Liver (tissue), 9 donors: ENCODE measurements around the gene PRMT7. TPM values are rescaled to one million over a fixed set of nuclear protein-coding genes. Genes with fewer than 3 reads are reported as not detected.

Experiments
- DNase-seq: peaks from one replicate; pipeline ENCODE4 v3.0.0-alpha.2; 2017; ENCODE audit warnings: low spot score
- H3K27ac ChIP-seq, 2 donors: one replicate each; pipeline ENCODE4 v1.7.0; 2013; ENCODE audit warnings: inconsistent platforms in 2 of 2, low read length in 2 of 2, control low read depth in 1 of 2, low read depth in 1 of 2, mild to moderate bottlenecking in 1 of 2
- H3K27me3 ChIP-seq, 4 donors: one replicate each; pipeline versions ENCODE4 v1.6.1 to v1.7.0; 2013; ENCODE audit warnings: low read length in 3 of 4, inconsistent platforms in 1 of 4, mild to moderate bottlenecking in 1 of 4, moderate library complexity in 1 of 4; ENCODE audit not compliant: control insufficient read depth in 4 of 4, insufficient read depth in 4 of 4
- H3K36me3 ChIP-seq, 4 donors: one replicate each; pipeline versions ENCODE4 v1.6.1 to v1.7.0; 2013; ENCODE audit warnings: low read length in 3 of 4, mild to moderate bottlenecking in 3 of 4, low read depth in 1 of 4, moderate library complexity in 1 of 4; ENCODE audit not compliant: control insufficient read depth in 4 of 4, insufficient read depth in 3 of 4
- H3K4me1 ChIP-seq, 4 donors: one replicate each; pipeline versions ENCODE4 v1.6.1 to v1.7.0; 2013; ENCODE audit warnings: low read length in 3 of 4, mild to moderate bottlenecking in 3 of 4, moderate library complexity in 1 of 4; ENCODE audit not compliant: control insufficient read depth in 4 of 4, insufficient read depth in 4 of 4
- H3K4me3 ChIP-seq, 3 donors: one replicate each; pipeline versions ENCODE4 v1.6.1 to v1.7.0; 2013; ENCODE audit warnings: low read length in 3 of 3, control low read depth in 1 of 3, low read depth in 1 of 3, mild to moderate bottlenecking in 1 of 3
- H3K9ac ChIP-seq, 2 donors: one replicate each; pipeline ENCODE4 v1.7.0; 2013; ENCODE audit warnings: low read length in 2 of 2, mild to moderate bottlenecking in 2 of 2, moderate library complexity in 2 of 2, control low read depth in 1 of 2, low read depth in 1 of 2
- H3K9me3 ChIP-seq, 4 donors: one replicate each; pipeline versions ENCODE4 v1.6.1 to v1.7.0; 2013; ENCODE audit warnings: low read length in 3 of 4; ENCODE audit not compliant: control insufficient read depth in 4 of 4
- ATF3 ChIP-seq: IDR thresholded peaks from 2 replicates; pipeline ENCODE4 v1.6.1; 2016; ENCODE audit warnings: antibody characterized with exemption
- EGR1 ChIP-seq, 2 donors: IDR thresholded peaks; 2 replicates each; pipeline ENCODE4 v1.6.1; 2016 to 2018; ENCODE audit warnings: antibody characterized with exemption in 2 of 2, low read depth in 2 of 2
- FOXA2 ChIP-seq: IDR thresholded peaks from 2 replicates; pipeline ENCODE4 v1.6.1; 2016; ENCODE audit warnings: antibody characterized with exemption
- GABPA ChIP-seq, 2 donors: IDR thresholded peaks in 1 of 2; conservative IDR thresholded peaks in 1 of 2; 2 replicates each; pipeline ENCODE4 v1.6.1; 2016; ENCODE audit warnings: antibody characterized with exemption in 2 of 2, mild to moderate bottlenecking in 1 of 2, moderate library complexity in 1 of 2
- HNF4A ChIP-seq, 2 donors: conservative IDR thresholded peaks; 2 replicates each; pipeline ENCODE4 v1.6.1; 2016; ENCODE audit warnings: antibody characterized with exemption in 2 of 2, mild to moderate bottlenecking in 2 of 2
- HNF4G ChIP-seq: IDR thresholded peaks from 2 replicates; pipeline ENCODE4 v1.6.1; 2016; ENCODE audit warnings: antibody characterized with exemption
- JUND ChIP-seq, 2 donors: IDR thresholded peaks; 2 replicates each; pipeline ENCODE4 v1.6.1; 2016; ENCODE audit warnings: antibody characterized with exemption in 2 of 2
- NR2F2 ChIP-seq: IDR thresholded peaks from 2 replicates; pipeline ENCODE4 v1.6.1; 2016; ENCODE audit warnings: antibody characterized with exemption
- RAD21 ChIP-seq, 2 donors: IDR thresholded peaks; 2 replicates each; pipeline ENCODE4 v1.6.1; 2016; ENCODE audit warnings: antibody characterized with exemption in 2 of 2, mild to moderate bottlenecking in 2 of 2
- REST ChIP-seq: IDR thresholded peaks from 2 replicates; pipeline ENCODE4 v1.6.1; 2016; ENCODE audit warnings: antibody characterized with exemption, mild to moderate bottlenecking
- RXRA ChIP-seq, 2 donors: IDR thresholded peaks; 2 replicates each; pipeline ENCODE4 v1.6.1; 2017 to 2018; ENCODE audit warnings: antibody characterized with exemption in 2 of 2, mild to moderate bottlenecking in 1 of 2
- SP1 ChIP-seq: IDR thresholded peaks from 2 replicates; pipeline ENCODE4 v1.6.1; 2018; ENCODE audit warnings: antibody characterized with exemption, mild to moderate bottlenecking
- TAF1 ChIP-seq: conservative IDR thresholded peaks from 2 replicates; pipeline ENCODE4 v1.6.1; 2016; ENCODE audit warnings: antibody characterized with exemption, mild to moderate bottlenecking
- YY1 ChIP-seq: IDR thresholded peaks from 2 replicates; pipeline ENCODE4 v1.6.1; 2016; ENCODE audit warnings: antibody characterized with exemption, mild to moderate bottlenecking
- ZBTB33 ChIP-seq: IDR thresholded peaks from 2 replicates; pipeline ENCODE4 v1.6.1; 2016; ENCODE audit warnings: antibody characterized with exemption
- WGBS: extraction: QIAGEN DNeasy Blood & Tissue Kit; methylation state at CpG from one replicate; pipeline ENCODE4 v1.1.7; 2013; 5-methylcytosine and 5-hydroxymethylcytosine counted together
- polyA plus RNA-seq, 2 donors: library from polyadenylated mRNA; stranded (reverse) in 1 of 2; unstranded in 1 of 2; fragments of 200-250 nt in 1 of 2; fragments of >200 nt in 1 of 2; fragmentation: Nextera tagmentation in 1 of 2; extraction: Ambion mirVana in 1 of 2; gene quantifications; one replicate each; pipeline versions ENCODE4 v1.2.1 to v1.2.3, GENCODE V29; 2013 to 2015
- total RNA-seq, 2 donors: library from RNA; depleted of rRNA; stranded (reverse); fragments of >200 nt; gene quantifications; one replicate each; pipeline ENCODE4 v1.2.3, GENCODE V29; 2014
- TF ChIP-seq, protein P1 (sequence below): IDR thresholded peaks from 2 replicates; pipeline ENCODE4 v1.6.1; 2016; ENCODE audit warnings: antibody characterized with exemption
- TF ChIP-seq, protein P2 (sequence below): fragments of 150-350 bp; IDR thresholded peaks from 2 replicates; pipeline ENCODE4 v1.5.1; 2017; ENCODE audit warnings: improper control_type of control experiment, low read depth, low read length; ENCODE audit not compliant: missing input control
- donor health status: healthy.
- donor health status: healthy.
- donor health status: healthy.
- donor health status: healthy.
- donor health status: healthy.

PRMT7 gene
- total and polyA plus RNA-seq, 4 donors = 10.7 to 31.5 (median 17.5) TPM

- 73% methylated on average over 6 of the region's 6 CpGs for WGBS
- no peak for DNase-seq
- H3K4me3 ChIP-seq = no peak overlapping the region
- H3K36me3 ChIP-seq = no peaks in the 10 kb centered on the region
- H3K27me3 ChIP-seq = no peaks in the 10 kb centered on the region
- H3K4me1 ChIP-seq = peaks cover 19 to 49% (median 37%) of the 10 kb centered on the region in 4 donors
- TF ChIP-seq NR2F2 (no peak), RAD21 (IDR thresholded peaks at IDR 0.05) (no peak), EGR1 (IDR thresholded peaks at IDR 0.05; ENCODE audit: low read depth in 2 of 2) (no peak), TAF1 (no peak), GABPA (IDR thresholded peaks at IDR 0.05 in 1 of 2, conservative IDR thresholded peaks at IDR 0.05 in 1 of 2) (no peak), FOXA2 (no peak), ZBTB33 (no peak), YY1 (no peak), SP1 (no peak), ATF3 (no peak), REST (no peak), JUND (IDR thresholded peaks at IDR 0.05) (no peak), HNF4G (no peak), RXRA (IDR thresholded peaks at IDR 0.05) (no peak), HNF4A (conservative IDR thresholded peaks at IDR 0.05) (no peak)
- TF ChIP-seq, protein P1, sequence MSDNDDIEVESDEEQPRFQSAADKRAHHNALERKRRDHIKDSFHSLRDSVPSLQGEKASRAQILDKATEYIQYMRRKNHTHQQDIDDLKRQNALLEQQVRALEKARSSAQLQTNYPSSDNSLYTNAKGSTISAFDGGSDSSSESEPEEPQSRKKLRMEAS = no peak
- TF ChIP-seq, protein P2, sequence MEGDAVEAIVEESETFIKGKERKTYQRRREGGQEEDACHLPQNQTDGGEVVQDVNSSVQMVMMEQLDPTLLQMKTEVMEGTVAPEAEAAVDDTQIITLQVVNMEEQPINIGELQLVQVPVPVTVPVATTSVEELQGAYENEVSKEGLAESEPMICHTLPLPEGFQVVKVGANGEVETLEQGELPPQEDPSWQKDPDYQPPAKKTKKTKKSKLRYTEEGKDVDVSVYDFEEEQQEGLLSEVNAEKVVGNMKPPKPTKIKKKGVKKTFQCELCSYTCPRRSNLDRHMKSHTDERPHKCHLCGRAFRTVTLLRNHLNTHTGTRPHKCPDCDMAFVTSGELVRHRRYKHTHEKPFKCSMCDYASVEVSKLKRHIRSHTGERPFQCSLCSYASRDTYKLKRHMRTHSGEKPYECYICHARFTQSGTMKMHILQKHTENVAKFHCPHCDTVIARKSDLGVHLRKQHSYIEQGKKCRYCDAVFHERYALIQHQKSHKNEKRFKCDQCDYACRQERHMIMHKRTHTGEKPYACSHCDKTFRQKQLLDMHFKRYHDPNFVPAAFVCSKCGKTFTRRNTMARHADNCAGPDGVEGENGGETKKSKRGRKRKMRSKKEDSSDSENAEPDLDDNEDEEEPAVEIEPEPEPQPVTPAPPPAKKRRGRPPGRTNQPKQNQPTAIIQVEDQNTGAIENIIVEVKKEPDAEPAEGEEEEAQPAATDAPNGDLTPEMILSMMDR = no peak
- no peaks in the 10 kb centered on the region for H3K9me3 ChIP-seq
- no peak overlapping the region for H3K27ac ChIP-seq
- H3K9ac ChIP-seq = no peak overlapping the region
Measured at GRCh38 chr16:68385371-68385770, 74.6 kb downstream of the PRMT7 start.

- 40% methylated on average over 14 of the region's 14 CpGs for WGBS
- Histone ChIP-seq H3K27ac (peak overlapping the region; percentile 39 to 87), H3K4me1 (peaks cover 19 to 49% (median 37%) of the 10 kb centered on the region in 4 donors), H3K36me3 (no peaks in the 10 kb centered on the region), H3K9me3 (no peaks in the 10 kb centered on the region), H3K4me3 (no peak overlapping the region), H3K27me3 (no peaks in the 10 kb centered on the region), H3K9ac (no peak overlapping the region)
- TF ChIP-seq HNF4A (conservative IDR thresholded peaks at IDR 0.05) (peak in 1 of 2 donors; percentile 62), RAD21 (IDR thresholded peaks at IDR 0.05) (no peak)
- DNase-seq = no peak
Measured at GRCh38 chr16:68386628-68387027, 75.8 kb downstream of the PRMT7 start.
